HEK293 (cell line): ENCODE measurements around the gene ERLEC1.

Source experiments
- CTCF ChIP-seq: fragments of 450-650 bp; formaldehyde crosslinking; IDR thresholded peaks from 2 replicates; pipeline ENCODE4 v1.5.1; 2016; ENCODE audit warnings: missing biosample characterization, missing genetic modification characterization
- FEZF1 ChIP-seq: fragments of 450-650 bp; formaldehyde crosslinking; IDR thresholded peaks from 2 replicates; pipeline ENCODE4 v1.5.1; 2016; ENCODE audit warnings: missing biosample characterization, missing genetic modification characterization
- PRDM2 ChIP-seq: fragments of 450-650 bp; formaldehyde crosslinking; IDR thresholded peaks from 2 replicates; pipeline ENCODE4 v1.5.1; 2016; ENCODE audit warnings: missing biosample characterization, missing genetic modification characterization, borderline replicate concordance
- TCF7L2 ChIP-seq: IDR thresholded peaks from 2 replicates; pipeline ENCODE4 v1.6.1; 2011; ENCODE audit warnings: low read depth, mild to moderate bottlenecking, inconsistent platforms, low read length, moderate library complexity, borderline replicate concordance
- ZBTB8A ChIP-seq: fragments of 450-650 bp; formaldehyde crosslinking; IDR thresholded peaks from 2 replicates; pipeline ENCODE4 v1.5.1; 2016; ENCODE audit warnings: missing biosample characterization, missing genetic modification characterization
- ZNF274 ChIP-seq, 2 experiments: fragments of 200-500 bp in 1 of 2; fragments of 450-650 bp in 1 of 2; sonication (Bioruptor generic) in 1 of 2; formaldehyde crosslinking in 1 of 2; IDR thresholded peaks; 2 replicates each; pipeline versions ENCODE4 v1.5.1 to v1.6.1; 2014 to 2016; ENCODE audit warnings: borderline replicate concordance in 1 of 2, inconsistent platforms in 1 of 2, low read length in 1 of 2, missing biosample characterization in 1 of 2, missing genetic modification characterization in 1 of 2
- ZNF324 ChIP-seq: fragments of 450-650 bp; formaldehyde crosslinking; IDR thresholded peaks from 2 replicates; pipeline ENCODE4 v1.5.1; 2016; ENCODE audit warnings: missing biosample characterization, missing genetic modification characterization
- ZNF391 ChIP-seq: fragments of 450-650 bp; formaldehyde crosslinking; IDR thresholded peaks from 2 replicates; pipeline ENCODE4 v1.5.1; 2016; ENCODE audit warnings: low read depth, missing biosample characterization, missing genetic modification characterization, borderline replicate concordance
- ZNF488 ChIP-seq: fragments of 450-650 bp; formaldehyde crosslinking; IDR thresholded peaks from 2 replicates; pipeline ENCODE4 v1.5.1; 2016; ENCODE audit warnings: missing biosample characterization, missing genetic modification characterization
- ZNF670 ChIP-seq: fragments of 450-650 bp; formaldehyde crosslinking; IDR thresholded peaks from 2 replicates; pipeline ENCODE4 v1.5.1; 2016; ENCODE audit warnings: missing biosample characterization, missing genetic modification characterization, low read depth

- no peak for TF ChIP-seq PRDM2 (tag by site-specific recombination)
- no peak for TF ChIP-seq TCF7L2
- TF ChIP-seq ZNF391 = no peak
- TF ChIP-seq CTCF (tag by site-specific recombination) = no peak
- no peak for TF ChIP-seq ZNF274 (IDR thresholded peaks at IDR 0.05; ENCODE audit: low read length)
- no peak for TF ChIP-seq ZNF274 (tag by site-specific recombination; IDR thresholded peaks at IDR 0.05; ENCODE audit: borderline replicate concordance)
- TF ChIP-seq FEZF1 = no peak
- TF ChIP-seq ZNF670 (tag by site-specific recombination) = no peak
- TF ChIP-seq ZNF488 (tag by site-specific recombination) = no peak
- TF ChIP-seq ZNF324 = no peak
- TF ChIP-seq ZBTB8A (tag by site-specific recombination) = no peak
Measured at GRCh38 chr2:53740170-53740569, 46.7 kb upstream of the ERLEC1 start.
